H1 (cell line): Measurements from ENCODE around the gene DHRS3. TPM values are rescaled to one million over a fixed set of nuclear protein-coding genes. Genes with fewer than 3 reads are reported as not detected.

Source experiments
- ASH2L ChIP-seq: fragments of 200-600, 300-600 bp; sonication (generic); IDR thresholded peaks from one replicate; pipeline ENCODE4 v1.7.1; 2017; ENCODE audit warnings: low read length
- KDM1A ChIP-seq: fragments of 200-600, 300-600 bp; sonication (generic); IDR thresholded peaks from 2 replicates; pipeline ENCODE4 v1.7.1; 2016; ENCODE audit warnings: mild to moderate bottlenecking, low read length, borderline replicate concordance
- SIN3A ChIP-seq, 2 experiments: IDR thresholded peaks in 1 of 2; conservative IDR thresholded peaks in 1 of 2; 2 replicates each; pipeline ENCODE4 v1.6.1; 2011 to 2012; ENCODE audit warnings: low read length in 2 of 2, improper control_type of control experiment in 1 of 2, low read depth in 1 of 2, mild to moderate bottlenecking in 1 of 2
- SIX5 ChIP-seq: IDR thresholded peaks from 2 replicates; pipeline ENCODE4 v1.6.1; 2011; ENCODE audit warnings: mild to moderate bottlenecking, low read depth, low read length
- TBP ChIP-seq: IDR thresholded peaks from 2 replicates; pipeline ENCODE4 v1.6.1; 2011; ENCODE audit warnings: low read depth, low read length, improper control_type of control experiment
- ZNF274 ChIP-seq: IDR thresholded peaks from 2 replicates; pipeline ENCODE4 v1.7.0; 2012; ENCODE audit warnings: low read length, borderline replicate concordance; ENCODE audit errors: extremely low read depth
- polyA plus RNA-seq, 7 experiments: library from polyadenylated mRNA; depleted of rRNA in 3 of 7; stranded (reverse) in 5 of 7; unstranded in 2 of 7; fragments of >200 nt in 5 of 7; fragments of 200-250 nt in 2 of 7; gene quantifications; 1 replicate in 5 of 7; 2 replicates in 1 of 7; 4 replicates in 1 of 7; pipeline versions ENCODE4 v1.2.1 to v1.2.3, GENCODE V29; 2011 to 2013; ENCODE audit warnings: missing spikeins in 2 of 7, mixed read lengths in 2 of 7
- total RNA-seq: library from RNA; stranded (reverse); fragmentation: NEBNext Ultra II Directional; extraction: Animal tissue kit (Norgen Biotek cat#: 25700); gene quantifications from 2 replicates; pipeline ENCODE4 v1.2.1, GENCODE V29; 2021

Gene DHRS3
- total and polyA plus RNA-seq, 2 of the 8 experiments (the other 6 are each of a cell fraction or from before 2014, with no cell fraction given): 32.5 to 36.4 TPM

- TF ChIP-seq TBP (peak; percentile 26; the same call in 1 of the 2 replicates), ZNF274 (no peak), KDM1A (no peak), SIX5 (no peak), ASH2L (peak; percentile 5), SIN3A (conservative IDR thresholded peaks at IDR 0.05 in 1 of 2, IDR thresholded peaks at IDR 0.05 in 1 of 2; ENCODE audit: low read depth in 1 of 2, low read length in 2 of 2) (peak in 1 of 2 experiments; percentile 57; a peak in 2 of 4 replicates)
Measured at GRCh38 chr1:12619792-12620487, 1.9 kb upstream of the DHRS3 start (continued).
